NCI-H1417 treated with DMSO at 0.1 percent for 48 hours (cell line): Measurements from ENCODE around the gene SLC2A3.
"Not testable (repeated sequence)": the region's sequence is repeated elsewhere in the genome, so short reads cannot be mapped to it uniquely, and the experiment has no call there.

Source experiments
- DNase-seq: peaks from one replicate; lab custom pipeline; 2025; lab: John Stamatoyannopoulos, UW

SLC2A3 gene

GRCh38 chr12:7916936-7917335 lies 19.1 kb downstream of the SLC2A3 start:
- no peak for DNase-seq

- no peak for DNase-seq
Measured at GRCh38 chr12:7915661-7916403, 20.2 kb downstream of the SLC2A3 start.

- not testable (repeated sequence) for DNase-seq
Measured at GRCh38 chr12:7910106-7910505, 25.9 kb downstream of the SLC2A3 start.

GRCh38 chr12:7907009-7907408 lies 29.0 kb downstream of the SLC2A3 start:
- no peak for DNase-seq

- DNase-seq, result not testable (repeated sequence)
Measured at GRCh38 chr12:7906303-7906702, 29.7 kb downstream of the SLC2A3 start.

GRCh38 chr12:7905600-7906125 lies 30.3 kb downstream of the SLC2A3 start:
- not testable (repeated sequence) for DNase-seq

GRCh38 chr12:7905071-7905470 lies 30.9 kb downstream of the SLC2A3 start:
- no peak for DNase-seq

- DNase-seq, result not testable (repeated sequence)
Measured at GRCh38 chr12:7902416-7902815, 33.6 kb downstream of the SLC2A3 start.

- no peak for DNase-seq
Measured at GRCh38 chr12:7899755-7900154, 36.2 kb downstream of the SLC2A3 start.

- not testable (repeated sequence) for DNase-seq
Measured at GRCh38 chr12:7896726-7897125, 39.3 kb downstream of the SLC2A3 start.

- no peak for DNase-seq
Measured at GRCh38 chr12:7892186-7892980, 43.6 kb downstream of the SLC2A3 start.

GRCh38 chr12:7884689-7885088 lies 51.3 kb downstream of the SLC2A3 start:
- DNase-seq, result no peak

- not testable (repeated sequence) for DNase-seq
Measured at GRCh38 chr12:7881736-7882120, 54.3 kb downstream of the SLC2A3 start.

- not testable (repeated sequence) for DNase-seq
Measured at GRCh38 chr12:7880952-7881735, 54.8 kb downstream of the SLC2A3 start.

- no peak for DNase-seq
Measured at GRCh38 chr12:7879246-7879645, 56.7 kb downstream of the SLC2A3 start.

- no peak for DNase-seq
Measured at GRCh38 chr12:7877420-7877819, 58.6 kb downstream of the SLC2A3 start.

GRCh38 chr12:7872566-7873319 lies 63.2 kb downstream of the SLC2A3 start, which contains the start of gene SLC2A14:
TSS of gene SLC2A14 (minus strand) at chr12:7872915. CDS start at chr12:7869880, 3,035 bp downstream.
- DNase-seq, result no peak

GRCh38 chr12:7870335-7870734 lies 65.7 kb downstream of the SLC2A3 start:
- DNase-seq, result no peak
